Measurements from ENCODE around the gene CENPQ. TPM values are rescaled to one million over a fixed set of nuclear protein-coding genes. Genes with fewer than 3 reads are reported as not detected.

CENPQ gene
- total and polyA plus RNA-seq, 2 of the 8 experiments (the other 6 are each of a cell fraction or from before 2014, with no cell fraction given), result 9.4 to 19.6 TPM

DNA sequence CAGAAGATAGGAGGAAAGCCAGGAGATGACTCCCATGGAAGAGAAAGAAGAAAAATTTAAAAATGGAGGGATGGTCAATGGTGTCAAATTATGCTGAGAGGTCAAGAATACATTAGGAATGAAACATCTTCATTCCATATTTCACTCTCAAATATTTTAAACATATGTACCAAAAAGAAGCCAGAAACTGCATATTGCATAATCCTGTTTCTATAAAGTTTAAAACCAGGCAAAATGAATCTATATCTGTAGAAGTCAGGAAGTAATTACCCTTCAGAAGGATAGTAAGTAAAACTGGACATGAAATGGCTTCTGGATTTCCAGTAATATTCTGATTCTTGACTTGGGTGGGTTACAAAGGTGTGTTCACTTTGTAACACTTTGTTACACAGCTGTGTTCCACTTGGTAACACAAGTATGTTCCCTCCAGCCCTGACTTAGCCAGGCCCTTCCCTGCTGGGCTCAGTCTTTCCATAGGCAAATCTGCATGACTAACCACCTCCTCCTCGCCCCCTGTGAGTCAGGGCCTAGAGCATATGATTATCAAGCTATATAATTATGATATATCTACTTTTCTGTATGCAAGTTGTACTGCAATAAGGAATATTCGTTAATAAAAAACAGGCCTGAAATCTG is 67.1 kb downstream of the CENPQ start (continued):
- TF ChIP-seq EZH2 (IDR thresholded peaks at IDR 0.05; ENCODE audit: low read depth, low read length, severe bottlenecking) (no peak), PHF8 (conservative IDR thresholded peaks at IDR 0.05; ENCODE audit: low read depth, low read length) (no peak), KDM5A (IDR thresholded peaks at IDR 0.05; ENCODE audit: low read length) (no peak), JUND (IDR thresholded peaks at IDR 0.05; ENCODE audit: low read length) (no peak), CBX5 (IDR thresholded peaks at IDR 0.05; ENCODE audit: low read depth, low read length) (no peak), SIRT6 (IDR thresholded peaks at IDR 0.05; ENCODE audit: low read length) (no peak), ATF3 (IDR thresholded peaks at IDR 0.05; ENCODE audit: insufficient read depth, low read depth, low read length) (no peak)

Measured in H1 (cell line).